GM18870 (cell line): ENCODE measurements around the gene ZCWPW1.
"Not testable (repeated sequence)": the region's sequence is repeated elsewhere in the genome, so short reads cannot be mapped to it uniquely, and the experiment has no call there.

Source experiments
- ATAC-seq: cut with Tn5 transposase; IDR thresholded peaks from one replicate; pipeline ENCODE4 v1.9.1; 2021; ENCODE audit warnings: moderate library complexity; ENCODE audit not compliant: unreplicated experiment

The ZCWPW1 gene

DNA sequence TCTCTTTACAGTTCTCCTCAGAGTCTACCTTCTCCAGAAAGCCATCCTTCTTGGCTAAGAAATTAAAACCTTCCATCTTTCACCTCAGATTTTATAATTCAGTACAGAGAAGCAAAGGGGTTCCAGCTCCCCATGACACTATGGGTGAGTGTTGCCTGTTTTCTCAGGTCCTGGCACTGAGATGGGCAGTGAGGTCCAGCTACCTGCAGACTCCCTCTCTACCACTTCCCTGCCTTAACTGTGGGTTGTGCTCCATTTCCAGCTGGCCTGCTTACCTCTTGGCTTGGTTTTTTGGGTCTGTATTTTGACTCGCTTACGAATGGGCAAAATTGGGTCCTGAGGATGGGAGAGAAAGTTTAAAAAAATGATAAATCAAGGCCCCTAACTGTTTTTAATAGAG, 26.3 kb downstream of the ZCWPW1 start:
- ATAC-seq: no peak

DNA sequence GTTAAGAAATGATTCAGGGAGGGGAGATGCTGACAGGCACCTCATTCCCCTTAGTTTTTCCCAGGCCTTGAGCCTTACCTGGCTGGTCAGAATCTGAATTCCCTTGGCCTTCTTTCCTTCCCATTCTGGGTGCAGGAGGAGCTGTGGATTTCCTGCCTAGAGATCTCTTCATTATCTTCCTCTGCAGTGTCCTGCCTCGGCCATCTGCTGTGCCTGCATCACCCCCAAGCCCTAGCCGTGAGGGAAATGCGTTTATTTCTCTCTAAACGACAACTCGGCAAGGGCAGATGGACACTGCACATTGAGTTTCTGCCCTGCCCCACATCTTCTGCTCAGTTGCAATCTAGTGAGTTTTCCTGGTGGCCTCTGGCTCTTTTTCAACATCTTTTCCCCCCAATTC, 26.7 kb downstream of the ZCWPW1 start:
- no peak for ATAC-seq

DNA sequence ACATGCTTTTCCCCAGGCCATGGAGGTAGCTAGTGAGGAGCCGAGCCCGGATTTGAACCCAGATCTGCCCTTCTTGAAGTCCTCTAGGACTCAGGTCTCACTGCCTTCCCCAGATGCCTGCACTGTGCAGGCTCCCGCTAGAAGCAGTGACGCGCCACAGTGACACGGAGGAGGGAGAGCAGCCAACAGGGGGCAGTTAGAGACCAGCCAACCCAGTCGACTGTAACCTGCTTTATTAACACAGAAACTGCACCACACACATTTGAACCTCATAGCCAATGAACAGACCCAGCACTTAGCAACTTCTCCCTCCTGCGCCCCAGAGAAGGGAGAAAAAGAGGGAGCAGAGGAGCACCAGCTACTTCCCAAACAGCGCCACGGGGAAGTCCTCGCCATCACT, 27.8 kb downstream of the ZCWPW1 start:
- no peak for ATAC-seq

DNA sequence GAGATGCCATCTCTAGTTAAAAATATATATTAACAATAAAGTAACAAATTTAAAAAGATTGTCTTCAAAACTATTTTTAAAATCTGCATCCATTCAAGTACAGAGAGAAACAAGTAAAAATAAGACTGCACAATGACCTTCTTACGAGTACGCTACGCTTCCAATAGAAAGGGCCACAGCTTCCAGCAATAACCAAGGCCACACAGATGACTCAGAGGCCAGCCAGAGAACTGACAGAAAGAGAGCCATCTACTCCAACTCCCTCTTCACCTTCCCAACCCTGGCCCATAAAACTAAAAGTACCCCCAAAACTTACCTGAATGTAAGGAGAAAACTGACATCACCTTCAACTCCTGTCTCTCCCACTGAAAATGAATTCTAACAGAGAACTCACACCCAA, 28.5 kb downstream of the ZCWPW1 start:
- no peak for ATAC-seq

DNA sequence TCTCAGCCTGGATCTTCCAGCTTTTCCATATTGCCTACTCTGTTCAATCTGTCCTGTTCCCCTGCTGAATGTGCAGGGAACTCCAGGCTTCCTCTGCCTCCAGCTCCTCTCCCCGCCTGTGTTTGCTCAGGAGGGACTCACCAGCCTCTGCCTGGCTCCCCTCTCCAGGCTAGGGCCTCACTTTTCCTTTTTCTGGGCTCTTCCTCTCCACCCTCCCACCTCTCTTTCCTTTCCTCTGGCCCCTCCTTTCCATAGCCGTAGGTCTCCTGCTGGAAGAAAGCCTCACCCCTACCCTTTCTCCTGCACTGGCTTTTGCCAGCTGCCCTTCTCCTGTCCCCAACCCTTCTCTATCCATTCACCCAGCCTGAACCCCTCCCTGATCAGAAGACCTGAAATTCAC, 30.3 kb downstream of the ZCWPW1 start:
- ATAC-seq: no peak

DNA sequence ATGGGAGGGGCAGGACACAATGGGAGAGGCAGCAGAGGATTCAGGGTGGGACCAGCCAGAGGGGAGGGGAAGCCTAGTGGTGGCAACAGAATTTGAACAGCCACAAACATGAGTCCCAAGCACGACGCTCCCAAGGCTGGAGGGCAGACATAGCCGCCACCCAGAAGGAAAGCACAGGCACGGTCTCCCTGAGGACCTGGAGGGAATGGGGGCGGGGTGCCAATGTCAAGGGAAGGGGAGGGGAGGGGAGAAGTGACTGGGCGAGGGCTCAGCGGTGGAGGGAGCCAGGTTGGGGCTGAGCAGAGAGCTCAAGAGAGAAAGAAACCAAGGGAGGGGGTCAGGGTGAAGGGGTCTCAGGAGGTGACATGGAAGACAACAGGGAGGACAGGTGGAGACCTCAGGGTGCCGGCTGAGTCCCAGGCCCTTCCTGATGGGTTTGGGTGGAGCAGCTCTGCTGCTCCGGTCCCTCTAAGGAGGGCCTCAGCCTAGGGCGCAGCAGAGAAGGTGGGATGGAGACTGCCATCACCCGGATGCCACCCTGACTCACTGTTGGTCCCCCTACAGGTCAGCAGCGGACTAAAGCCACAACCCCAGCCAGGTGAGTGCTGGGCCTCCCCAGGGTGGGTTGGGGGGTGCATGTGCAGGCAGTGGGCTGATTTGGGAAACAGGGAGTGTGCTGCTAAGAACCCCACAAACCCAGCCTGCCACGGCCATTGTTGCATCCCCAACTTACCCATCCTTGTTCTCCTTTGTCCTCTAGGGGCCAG, 31.0 kb downstream of the ZCWPW1 start:
- no peak for ATAC-seq

DNA sequence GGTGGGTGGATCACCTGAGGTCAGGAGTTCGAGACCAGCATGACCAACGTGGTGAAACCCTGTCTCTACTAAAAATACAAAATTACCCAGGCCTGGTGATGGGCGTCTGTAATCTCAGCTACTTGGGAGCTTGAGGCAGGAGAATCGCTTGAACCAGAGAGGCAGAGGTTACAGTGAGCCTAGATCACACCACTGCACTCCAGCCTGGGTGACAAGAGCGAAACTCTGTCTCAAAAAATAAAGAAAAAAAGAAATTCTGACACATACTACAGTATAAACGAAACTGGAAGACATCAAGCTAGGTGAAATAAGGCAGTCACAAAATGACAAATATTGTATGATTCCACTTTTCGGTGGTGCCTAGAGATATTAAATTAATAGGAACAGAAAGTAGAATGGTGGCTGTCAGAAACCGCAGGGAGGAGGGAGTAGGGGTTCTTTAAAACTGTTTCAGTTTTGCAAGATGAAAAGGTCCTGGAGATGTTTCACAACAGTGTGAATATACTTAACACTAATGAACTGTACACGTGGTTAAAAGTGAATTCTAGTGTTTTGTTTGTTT, 32.0 kb downstream of the ZCWPW1 start:
- peak; percentile 89 for ATAC-seq

DNA sequence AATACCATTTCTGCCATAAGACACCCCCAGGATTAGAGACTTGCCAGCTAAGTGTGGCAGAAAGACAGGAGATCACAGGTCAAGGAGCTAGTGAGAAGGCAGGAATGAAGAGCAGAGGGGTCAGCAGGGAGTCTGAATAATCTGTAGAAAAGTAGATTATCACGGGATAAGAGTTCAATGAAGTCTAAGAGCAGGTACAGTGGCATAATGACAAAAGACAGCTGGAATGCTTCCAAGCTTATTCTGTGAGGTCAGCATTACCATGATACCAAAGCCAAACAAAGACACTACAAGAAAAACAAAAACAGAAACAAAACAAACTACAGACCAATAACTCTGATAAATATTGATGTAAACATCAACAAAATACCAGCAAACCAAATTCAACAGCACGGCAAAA, 34.4 kb downstream of the ZCWPW1 start:
- no peak for ATAC-seq

DNA sequence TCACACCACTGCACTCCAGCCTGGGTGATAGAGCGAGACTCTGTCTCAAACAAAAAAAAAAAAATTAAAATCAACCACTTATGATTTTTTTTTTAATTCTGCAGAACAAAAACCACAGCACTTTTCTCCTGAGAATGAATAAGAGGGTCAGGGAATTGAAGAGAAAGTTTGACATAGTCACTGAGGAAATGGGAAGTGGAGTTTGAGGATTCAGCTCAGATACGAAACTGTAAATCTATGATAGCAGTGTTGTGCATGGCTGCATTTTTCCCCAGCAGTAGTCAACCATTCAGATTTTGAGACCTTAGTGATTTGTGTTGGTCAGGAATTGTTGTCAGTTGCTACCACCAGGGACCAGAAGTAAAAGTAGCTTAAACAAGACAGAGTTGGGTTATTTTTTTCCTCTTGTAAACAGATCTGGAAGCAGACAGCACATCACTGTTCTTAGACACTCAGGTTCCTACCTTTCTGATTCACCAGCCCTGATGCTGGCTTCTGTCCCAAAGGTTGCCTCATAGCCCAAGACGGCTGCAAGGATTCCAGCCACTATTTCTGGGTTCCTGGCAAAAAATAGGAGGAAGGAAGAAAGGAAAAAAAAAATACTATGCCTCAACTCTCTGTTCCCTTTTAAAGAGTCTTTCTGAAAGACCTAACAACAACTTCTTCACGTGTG, 35.1 kb downstream of the ZCWPW1 start:
- no peak for ATAC-seq

DNA sequence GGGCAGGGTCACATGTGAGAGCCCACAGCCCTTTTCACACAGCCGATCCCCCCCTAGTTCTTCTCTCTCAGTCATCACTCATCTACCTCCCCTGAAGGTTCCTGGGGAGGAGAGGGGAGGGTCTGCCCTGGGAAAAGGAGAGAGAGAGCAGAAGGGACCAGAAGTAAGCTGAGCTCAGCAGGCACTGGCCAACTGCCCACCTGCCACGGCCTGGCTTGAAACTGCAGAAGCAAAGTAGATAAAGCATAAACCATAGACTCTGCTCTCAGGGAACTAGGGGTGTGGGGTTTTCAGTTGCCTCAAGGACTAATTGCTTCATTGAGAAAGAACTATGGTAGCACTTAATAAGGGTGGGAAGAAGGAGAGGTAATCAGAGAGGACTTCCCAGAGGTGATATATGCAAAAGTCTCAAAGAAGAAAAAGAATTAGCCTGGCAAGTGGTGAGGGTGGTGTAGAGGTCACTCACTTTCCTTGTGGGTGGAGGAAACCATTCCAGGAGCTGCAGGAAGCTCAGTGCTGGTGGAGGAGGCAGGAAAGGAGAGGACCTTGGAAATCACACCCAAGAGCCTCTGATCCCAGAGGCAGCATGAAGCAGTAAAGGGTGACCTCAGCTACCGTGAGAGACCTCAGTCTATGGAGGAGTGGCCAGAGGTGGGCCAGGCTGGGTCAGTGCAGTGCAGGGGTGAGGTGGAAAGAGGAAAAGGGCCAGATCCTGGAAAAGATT, 38.1 kb downstream of the ZCWPW1 start:
- ATAC-seq: no peak

DNA sequence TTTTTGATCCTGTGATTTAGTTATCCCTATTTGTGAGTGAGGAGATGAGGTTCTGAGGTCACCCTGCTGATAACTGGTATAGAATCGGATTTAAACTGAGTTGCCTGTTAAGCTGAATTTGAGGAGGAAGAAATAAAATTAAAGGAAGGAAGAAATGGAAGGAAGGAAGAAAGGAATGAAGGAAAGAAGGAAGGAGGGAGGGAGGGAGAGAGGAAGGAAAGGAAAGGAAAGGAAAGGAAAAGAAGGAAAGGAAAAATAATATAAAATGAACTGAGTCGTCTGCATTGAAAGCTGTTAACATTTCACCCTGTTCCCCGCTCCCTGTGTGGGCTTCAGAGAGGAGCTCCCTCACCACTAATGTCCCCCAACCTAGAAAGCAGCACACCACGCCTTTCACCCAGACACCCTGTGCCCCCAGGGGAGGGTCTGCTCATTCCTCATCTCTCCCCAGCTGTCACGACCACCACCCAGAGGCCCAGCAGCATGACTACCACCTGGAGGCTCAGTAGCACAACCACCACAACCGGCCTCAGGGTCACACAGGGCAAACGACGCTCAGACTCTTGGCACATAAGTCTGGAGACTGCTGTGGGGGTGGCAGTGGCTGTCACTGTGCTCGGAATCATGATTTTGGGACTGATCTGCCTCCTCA, 38.9 kb downstream of the ZCWPW1 start:
- no peak for ATAC-seq

DNA sequence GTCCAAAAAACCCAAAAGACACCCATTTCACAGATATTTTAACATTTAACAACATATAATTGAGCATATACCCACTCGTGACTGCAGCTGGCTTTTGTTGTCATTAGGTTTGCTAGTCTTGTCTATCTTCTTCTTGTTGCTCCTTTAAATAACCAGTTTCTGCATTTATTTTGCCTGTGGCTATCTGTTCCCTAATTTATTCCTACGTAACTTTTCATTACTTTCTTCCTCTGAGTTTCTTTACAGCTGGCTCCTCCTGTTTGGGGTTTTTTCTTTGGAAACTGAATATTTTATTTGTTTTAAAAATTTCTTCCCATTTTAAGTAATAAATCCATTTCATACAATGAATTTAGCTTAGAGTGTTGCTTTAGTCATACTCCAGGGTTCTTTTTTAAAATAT, 40.8 kb downstream of the ZCWPW1 start:
- no peak for ATAC-seq

DNA sequence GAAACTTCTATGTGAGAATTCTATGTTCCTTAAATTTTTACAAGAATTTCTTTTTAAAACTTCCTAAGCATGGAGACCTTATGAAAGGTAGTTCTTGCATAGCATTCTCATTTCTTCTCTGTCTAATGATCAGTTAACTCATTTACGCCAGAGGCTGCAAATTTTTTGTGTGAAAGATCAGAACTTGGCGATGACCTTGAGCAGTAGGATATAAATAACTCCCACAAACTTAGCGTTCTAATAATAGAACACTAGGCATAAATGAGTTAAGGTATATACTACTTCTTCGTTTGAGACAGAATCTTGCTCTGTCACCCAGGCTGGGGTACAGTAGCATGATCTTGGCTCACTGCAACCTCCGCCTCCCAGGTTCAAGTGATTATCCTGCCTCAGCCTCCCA, 41.6 kb downstream of the ZCWPW1 start:
- ATAC-seq: no peak

DNA sequence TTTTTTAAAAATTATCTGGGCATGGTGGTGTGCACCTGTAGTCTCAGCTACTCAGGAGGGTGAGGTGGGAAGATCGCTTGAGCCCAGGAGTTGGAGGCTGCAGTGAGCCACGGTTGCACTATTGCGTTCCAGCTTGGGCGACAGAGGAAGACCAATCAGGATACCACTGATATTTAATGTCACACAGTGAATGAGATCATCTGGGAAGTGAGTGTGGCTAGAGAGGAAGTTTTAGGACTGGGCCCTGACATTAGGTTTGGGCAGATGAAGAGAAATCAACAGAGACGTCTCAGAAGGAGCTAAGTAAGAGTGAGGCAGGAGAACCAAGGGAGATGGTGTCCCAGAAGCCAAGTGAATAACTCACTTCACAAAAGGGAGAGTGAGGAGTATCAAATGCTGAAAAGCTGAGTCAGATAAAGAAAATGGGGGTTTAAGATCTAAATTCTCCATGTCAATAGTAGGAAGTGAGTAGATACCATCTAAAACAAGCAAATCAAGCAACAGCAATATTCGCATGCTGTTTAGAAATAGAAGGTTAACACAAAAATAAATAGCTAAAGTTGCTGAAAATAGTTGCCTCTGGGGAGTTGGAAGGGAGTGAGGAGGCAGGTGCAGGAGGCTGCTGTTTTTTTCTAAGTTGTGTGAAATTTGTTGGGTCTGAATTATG, 43.7 kb downstream of the ZCWPW1 start:
- no peak for ATAC-seq

DNA sequence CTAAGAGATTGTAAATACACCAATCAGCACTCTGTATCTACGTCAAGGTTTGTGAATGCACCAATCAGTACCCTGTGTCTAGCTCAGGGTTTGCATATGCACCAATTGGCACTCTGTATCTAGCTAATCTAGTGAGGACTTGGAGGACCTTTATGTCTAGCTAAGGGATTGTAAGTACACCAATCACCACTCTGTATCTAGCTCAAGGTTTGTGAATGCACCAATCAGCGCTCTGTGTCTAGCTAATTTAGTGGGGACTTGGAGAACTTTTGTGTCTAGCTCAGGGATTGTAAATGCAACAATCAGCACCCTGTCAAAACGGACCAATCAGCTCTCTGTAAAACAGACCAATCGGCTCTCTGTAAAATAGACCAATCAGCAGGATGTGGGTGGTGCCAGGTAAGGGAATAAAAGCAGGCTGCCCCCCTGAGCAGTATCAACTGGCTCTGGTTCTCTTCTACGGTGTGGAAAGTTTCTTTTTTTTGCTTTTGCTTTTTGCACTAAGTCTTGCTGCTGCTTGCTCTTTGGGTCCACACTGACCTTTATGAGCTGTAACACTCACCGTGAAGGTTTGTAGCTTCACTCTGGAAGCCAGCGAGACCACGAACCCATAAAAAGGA, 46.2 kb downstream of the ZCWPW1 start:
- ATAC-seq: not testable (repeated sequence)

DNA sequence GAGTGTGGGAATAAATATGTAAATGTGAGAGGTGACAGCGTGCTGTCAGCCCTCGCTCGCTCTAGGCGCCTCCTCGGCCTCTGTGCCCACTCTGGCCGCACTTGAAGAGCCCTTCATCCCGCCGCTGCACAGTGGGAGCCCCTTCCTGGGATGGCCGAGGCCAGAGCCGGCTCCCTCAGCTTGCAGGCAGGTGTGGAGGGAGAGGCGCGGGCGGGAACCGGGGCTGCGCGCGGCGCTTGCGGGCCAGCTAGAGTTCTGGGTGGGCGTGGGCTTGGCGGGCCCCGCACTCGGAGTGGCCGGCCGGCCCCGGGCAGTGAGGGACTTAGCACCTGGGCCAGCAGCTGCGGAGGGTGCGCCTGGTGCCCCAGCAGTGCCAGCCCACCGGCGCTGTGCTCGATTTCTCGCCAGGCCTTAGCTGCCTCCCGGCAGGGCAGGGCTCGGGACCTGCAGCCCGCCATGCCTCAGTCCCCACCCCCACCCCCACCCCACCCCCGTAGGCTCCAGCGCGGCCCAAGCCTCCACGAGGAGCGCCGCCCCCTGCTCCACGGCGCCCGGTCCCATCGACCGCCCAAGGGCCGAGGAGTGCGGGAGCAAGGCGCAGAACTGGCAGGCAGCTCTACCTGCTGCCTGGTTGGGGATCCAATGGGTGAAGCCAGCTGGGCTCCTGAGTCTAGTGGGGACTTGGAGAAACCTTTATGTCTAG, 46.8 kb downstream of the ZCWPW1 start:
- ATAC-seq: not testable (repeated sequence)

DNA sequence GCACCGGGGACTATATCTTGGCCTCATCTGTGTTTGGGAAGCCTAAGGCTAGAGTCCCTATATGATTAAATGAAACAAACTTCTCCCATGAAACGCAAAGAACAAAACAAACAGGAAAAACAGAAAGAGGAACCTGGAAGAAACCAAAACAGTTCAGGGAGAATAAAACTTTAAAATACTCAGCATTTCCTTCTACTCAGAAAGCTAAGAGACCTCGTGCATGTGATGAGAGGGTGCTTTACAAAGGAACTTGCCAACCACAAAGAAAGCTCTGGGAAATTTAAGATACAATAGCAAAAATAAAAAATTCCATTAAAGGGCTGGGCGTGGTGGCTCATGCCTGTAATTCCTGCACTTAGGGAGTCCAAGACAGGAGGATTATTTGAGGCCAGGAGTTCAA, 48.3 kb downstream of the ZCWPW1 start:
- no peak for ATAC-seq

DNA sequence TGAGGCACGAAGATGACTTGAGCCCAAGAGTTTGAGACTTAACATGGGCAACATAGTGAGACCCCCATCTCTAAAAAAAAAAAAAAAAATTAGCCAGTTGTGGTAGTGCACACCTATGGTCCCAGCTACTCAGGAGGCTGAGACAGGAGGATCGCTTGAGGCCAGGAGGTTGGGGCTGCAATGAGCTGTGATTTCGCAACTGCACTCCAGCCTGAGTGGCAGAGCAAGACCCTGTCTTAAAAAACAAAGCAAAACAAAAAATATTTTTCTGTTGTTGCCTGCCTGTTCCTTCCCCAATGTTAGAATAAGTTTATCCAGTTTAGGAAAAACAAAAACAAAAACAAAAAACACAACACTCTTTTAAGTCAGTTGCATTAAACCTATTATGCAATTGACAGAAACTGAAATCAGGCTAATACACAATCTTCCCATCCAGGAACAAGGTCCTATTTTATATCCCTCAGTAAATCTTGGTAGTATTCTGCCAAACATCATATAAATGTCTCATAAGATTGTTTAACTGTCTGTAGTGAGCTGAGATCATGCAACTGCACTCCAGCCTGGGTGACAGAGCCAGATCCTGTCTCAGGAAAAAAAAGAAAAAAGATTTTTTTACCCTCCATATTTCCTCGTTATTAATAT, 50.3 kb downstream of the ZCWPW1 start:
- ATAC-seq: no peak

DNA sequence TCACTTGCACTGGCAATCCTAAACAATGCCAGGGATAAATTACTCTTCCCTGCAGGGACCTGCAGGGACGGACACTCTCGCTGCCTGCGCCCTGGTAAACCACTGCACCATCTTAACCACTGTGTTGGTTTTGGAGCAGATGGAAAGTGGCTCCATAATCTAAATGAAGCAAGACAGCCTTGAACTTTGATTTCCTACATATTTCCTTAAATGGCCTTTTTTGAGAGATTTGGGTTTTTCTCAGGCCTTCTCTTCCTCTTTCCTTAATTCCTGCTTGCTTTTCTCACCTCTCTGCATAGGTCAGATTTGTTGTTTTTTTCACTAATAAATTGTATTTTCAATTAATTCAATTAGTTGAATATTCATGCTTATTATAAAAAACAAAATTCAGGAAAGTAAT, 52.4 kb downstream of the ZCWPW1 start:
- ATAC-seq: no peak
